Sigmoid colon (tissue), 7 donors: Measurements from ENCODE around the gene PDE4D. TPM values are rescaled to one million over a fixed set of nuclear protein-coding genes. Genes with fewer than 3 reads are reported as not detected.

Experiments used
- DNase-seq: peaks from one replicate; pipeline ENCODE4 v3.0.0-alpha.2; 2019
- H3K27ac ChIP-seq, 4 donors: fragments of 200-600 bp; sonication (generic); one replicate each; pipeline ENCODE4 v1.5.1; 2016 to 2019; ENCODE audit warnings: mild to moderate bottlenecking in 1 of 4
- H3K27me3 ChIP-seq, 3 donors: fragments of 200-600 bp; sonication (generic); one replicate each; pipeline ENCODE4 v1.5.1; 2019; ENCODE audit warnings: mild to moderate bottlenecking in 1 of 3
- H3K36me3 ChIP-seq, 4 donors: fragments of 200-600 bp; sonication (generic); one replicate each; pipeline ENCODE4 v1.5.1; 2016 to 2019
- H3K4me1 ChIP-seq, 4 donors: fragments of 200-600 bp; sonication (generic); one replicate each; pipeline ENCODE4 v1.5.1; 2017 to 2019
- H3K4me3 ChIP-seq, 4 donors: fragments of 200-600 bp; sonication (generic); one replicate each; pipeline ENCODE4 v1.5.1; 2017 to 2019; ENCODE audit warnings: mild to moderate bottlenecking in 2 of 4, moderate library complexity in 1 of 4
- H3K9me3 ChIP-seq, 4 donors: fragments of 200-600 bp in 3 of 4; sonication (generic) in 3 of 4; one replicate each; pipeline versions ENCODE4 v1.5.1 to v1.6.1; 2013 to 2019
- EP300 ChIP-seq, 4 donors: sonication (generic); formaldehyde crosslinking; IDR thresholded peaks; one replicate each; pipeline ENCODE4 v1.6.1; 2017; ENCODE audit warnings: antibody characterized with exemption in 4 of 4
- POLR2A ChIP-seq, 2 donors: fragments of 450-650 bp; IDR thresholded peaks; one replicate each; pipeline ENCODE4 v1.6.1; 2016; ENCODE audit warnings: antibody characterized with exemption in 2 of 2, mild to moderate bottlenecking in 2 of 2, moderate library complexity in 2 of 2
- POLR2AphosphoS5 ChIP-seq, 4 donors: sonication (generic); formaldehyde crosslinking; IDR thresholded peaks; one replicate each; pipeline ENCODE4 v1.6.1; 2017; ENCODE audit warnings: antibody characterized with exemption in 4 of 4
- WGBS, 2 donors: extraction: QIAGEN DNeasy Blood & Tissue Kit; methylation state at CpG; one replicate each; pipeline ENCODE4 v1.1.7; 2013; 5-methylcytosine and 5-hydroxymethylcytosine counted together
- intact Hi-C: fragments of 100-400 bp; cut with DNase I; formaldehyde crosslinking; loops from one replicate; pipeline ENCODE4 v1.15.1; 2023
- polyA plus RNA-seq, 3 donors: library from polyadenylated mRNA; stranded (reverse); fragments of 200-250 nt; gene quantifications; one replicate each; pipeline ENCODE4 v1.2.3, GENCODE V29; 2013
- total RNA-seq, 4 donors: library from RNA; depleted of rRNA; stranded (reverse); fragments of >200 nt; gene quantifications; one replicate each; pipeline ENCODE4 v1.1.0, GENCODE V29; 2016
- TF ChIP-seq, protein P1 (sequence below), 4 experiments: fragments of 450-650 bp in 3 of 4; fragments of 200-600 bp in 1 of 4; IDR thresholded peaks; one replicate each; pipeline ENCODE4 v1.5.1; 2016 to 2019; ENCODE audit warnings: antibody characterized with exemption in 4 of 4, mild to moderate bottlenecking in 3 of 4, moderate library complexity in 2 of 4
- donor health status: healthy with polysubstance abuse.
- donor health status: Bipolar disorder and iron deficiency.
- donor health status: healthy.

Gene PDE4D
- total and polyA plus RNA-seq, 7 donors = 6.0 to 289 (median 169) TPM

DNA sequence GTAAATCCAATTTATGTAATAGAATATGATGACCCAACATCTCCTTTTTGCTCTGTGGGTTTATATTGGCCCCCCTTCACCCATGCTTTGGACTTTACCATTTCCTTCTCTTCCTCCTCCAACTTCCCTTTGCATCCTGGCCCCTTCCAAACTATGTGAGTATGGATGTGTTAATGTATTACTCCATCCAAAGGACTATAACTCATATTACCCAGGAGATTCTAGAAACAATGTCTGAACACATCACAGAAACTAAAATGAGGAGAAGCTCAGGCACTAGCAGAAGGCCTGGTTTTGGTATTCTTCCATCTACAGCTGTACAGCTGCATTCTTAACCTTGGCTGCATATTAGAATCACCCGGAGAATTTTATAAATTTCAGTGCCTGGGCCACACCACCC, 110.7 kb downstream of the PDE4D start:
- DNase-seq = no peak
- TF ChIP-seq POLR2A (IDR thresholded peaks at IDR 0.05) (no peak), EP300 (IDR thresholded peaks at IDR 0.05) (no peak), POLR2AphosphoS5 (IDR thresholded peaks at IDR 0.05) (no peak)
- TF ChIP-seq, protein P1, sequence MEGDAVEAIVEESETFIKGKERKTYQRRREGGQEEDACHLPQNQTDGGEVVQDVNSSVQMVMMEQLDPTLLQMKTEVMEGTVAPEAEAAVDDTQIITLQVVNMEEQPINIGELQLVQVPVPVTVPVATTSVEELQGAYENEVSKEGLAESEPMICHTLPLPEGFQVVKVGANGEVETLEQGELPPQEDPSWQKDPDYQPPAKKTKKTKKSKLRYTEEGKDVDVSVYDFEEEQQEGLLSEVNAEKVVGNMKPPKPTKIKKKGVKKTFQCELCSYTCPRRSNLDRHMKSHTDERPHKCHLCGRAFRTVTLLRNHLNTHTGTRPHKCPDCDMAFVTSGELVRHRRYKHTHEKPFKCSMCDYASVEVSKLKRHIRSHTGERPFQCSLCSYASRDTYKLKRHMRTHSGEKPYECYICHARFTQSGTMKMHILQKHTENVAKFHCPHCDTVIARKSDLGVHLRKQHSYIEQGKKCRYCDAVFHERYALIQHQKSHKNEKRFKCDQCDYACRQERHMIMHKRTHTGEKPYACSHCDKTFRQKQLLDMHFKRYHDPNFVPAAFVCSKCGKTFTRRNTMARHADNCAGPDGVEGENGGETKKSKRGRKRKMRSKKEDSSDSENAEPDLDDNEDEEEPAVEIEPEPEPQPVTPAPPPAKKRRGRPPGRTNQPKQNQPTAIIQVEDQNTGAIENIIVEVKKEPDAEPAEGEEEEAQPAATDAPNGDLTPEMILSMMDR (IDR thresholded peaks at IDR 0.05) = no peak
- 81 to 93% methylated on average over 1 of the region's 1 CpG for WGBS, 2 donors
- no peaks in the 10 kb centered on the region for H3K36me3 ChIP-seq
- H3K27ac ChIP-seq = peak overlapping the region in 3 of 4 donors; percentile 56 to 74 (median 70)
- H3K27me3 ChIP-seq = no peaks in the 10 kb centered on the region
- H3K4me1 ChIP-seq = peaks cover 0 to 51% (median 36%) of the 10 kb centered on the region in 4 donors
- no peaks in the 10 kb centered on the region for H3K9me3 ChIP-seq
- intact Hi-C loops = no loop called here
- H3K4me3 ChIP-seq = no peak overlapping the region

DNA sequence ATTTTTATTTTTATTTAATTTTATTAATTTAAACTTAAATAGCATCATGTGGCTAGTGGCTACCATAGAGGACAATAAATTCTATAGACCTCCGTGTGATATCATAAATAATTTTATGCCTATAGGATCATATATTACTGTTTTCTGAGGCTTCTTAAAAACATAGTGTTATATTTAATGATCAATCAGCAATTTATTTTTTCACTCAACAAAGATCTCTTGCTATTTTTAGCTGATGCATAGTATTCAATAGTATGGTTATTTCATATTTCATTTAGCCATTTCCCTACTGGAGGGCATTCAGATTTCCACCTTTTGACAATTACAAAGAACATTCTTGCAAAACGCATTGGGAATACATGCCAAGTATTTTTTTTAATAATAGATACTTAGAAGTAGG, 114.1 kb downstream of the PDE4D start:
- Histone ChIP-seq H3K4me1 (peaks cover 0 to 38% (median 26%) of the 10 kb centered on the region in 4 donors), H3K36me3 (no peaks in the 10 kb centered on the region), H3K9me3 (no peaks in the 10 kb centered on the region), H3K27ac (no peak overlapping the region), H3K27me3 (no peaks in the 10 kb centered on the region), H3K4me3 (no peak overlapping the region)
- TF ChIP-seq EP300 (IDR thresholded peaks at IDR 0.05) (no peak), POLR2A (IDR thresholded peaks at IDR 0.05) (no peak), POLR2AphosphoS5 (IDR thresholded peaks at IDR 0.05) (no peak)
- TF ChIP-seq, protein P1 (IDR thresholded peaks at IDR 0.05) = no peak
- no peak for DNase-seq
- 86 to 91% methylated on average over 2 of the region's 2 CpGs for WGBS, 2 donors
- intact Hi-C loops = loop anchor here (5.0 kb wide), 1 partner anchor 752 kb away; no protein-coding TSS in a partner anchor

DNA sequence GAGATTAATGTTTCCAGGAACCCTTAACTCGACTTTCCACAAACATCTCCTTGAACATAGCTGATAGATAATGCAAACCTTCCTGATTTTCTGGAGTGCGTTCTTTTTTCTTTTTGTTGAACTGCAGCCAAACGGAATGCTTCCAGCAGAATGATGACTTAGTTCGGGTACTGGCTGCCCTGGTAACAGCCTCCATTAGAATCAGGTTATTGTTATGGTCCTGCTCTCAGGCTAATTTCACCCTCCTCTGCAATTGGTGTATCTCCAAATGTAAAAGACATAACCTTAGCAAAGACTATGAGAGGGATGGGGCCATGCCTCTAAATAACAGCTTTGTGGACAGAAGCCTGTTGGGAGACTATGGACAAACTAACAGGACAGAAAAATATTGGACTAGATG, 116.5 kb downstream of the PDE4D start:
- DNase-seq = no peak
- Histone ChIP-seq H3K36me3 (no peaks in the 10 kb centered on the region), H3K4me1 (peaks cover 0 to 27% (median 14%) of the 10 kb centered on the region in 4 donors), H3K27ac (peak overlapping the region in 3 of 4 donors; percentile 63 to 69 (median 65)), H3K27me3 (no peaks in the 10 kb centered on the region), H3K4me3 (no peak overlapping the region), H3K9me3 (no peaks in the 10 kb centered on the region)
- WGBS, 2 donors = 79 to 81% methylated on average over 4 of the region's 4 CpGs
- peak in 1 of 4 donors; percentile 32 for TF ChIP-seq POLR2AphosphoS5 (IDR thresholded peaks at IDR 0.05)
- TF ChIP-seq, protein P1 (IDR thresholded peaks at IDR 0.05) = no peak
- intact Hi-C loops = loop anchor here (5.0 kb wide), 1 partner anchor 750 kb away; no protein-coding TSS in a partner anchor

DNA sequence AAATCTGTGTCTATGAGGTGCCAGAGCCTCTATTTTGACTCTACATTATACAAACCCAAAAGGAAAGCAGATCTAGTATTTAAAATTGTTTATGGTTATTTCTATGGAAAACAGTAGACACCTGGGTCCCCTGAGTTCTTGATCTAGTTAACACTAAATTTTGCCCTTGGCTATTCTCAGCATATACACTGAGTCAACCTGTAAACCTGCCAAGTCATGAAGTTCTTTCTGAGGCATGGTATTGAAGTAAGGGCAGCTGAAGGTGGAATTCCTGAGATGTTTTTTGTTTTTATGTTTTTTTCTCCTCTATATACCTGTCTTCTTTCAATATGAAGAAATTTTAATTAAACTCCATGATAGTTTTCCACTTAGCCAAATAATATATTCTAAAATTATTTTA, 120.2 kb downstream of the PDE4D start:
- H3K9me3 ChIP-seq = no peaks in the 10 kb centered on the region
- DNase-seq = no peak
- no peak overlapping the region for H3K4me3 ChIP-seq
- no peaks in the 10 kb centered on the region for H3K27me3 ChIP-seq
- no peaks in the 10 kb centered on the region for H3K36me3 ChIP-seq
- TF ChIP-seq EP300 (IDR thresholded peaks at IDR 0.05) (no peak), POLR2AphosphoS5 (IDR thresholded peaks at IDR 0.05) (no peak), POLR2A (IDR thresholded peaks at IDR 0.05) (no peak)
- TF ChIP-seq, protein P1 (IDR thresholded peaks at IDR 0.05) = no peak
- H3K27ac ChIP-seq = peak overlapping the region in 2 of 4 donors; percentile 15 to 46
- peaks cover 0 to 44% (median 27%) of the 10 kb centered on the region in 4 donors for H3K4me1 ChIP-seq
- intact Hi-C loops = no loop called here

DNA sequence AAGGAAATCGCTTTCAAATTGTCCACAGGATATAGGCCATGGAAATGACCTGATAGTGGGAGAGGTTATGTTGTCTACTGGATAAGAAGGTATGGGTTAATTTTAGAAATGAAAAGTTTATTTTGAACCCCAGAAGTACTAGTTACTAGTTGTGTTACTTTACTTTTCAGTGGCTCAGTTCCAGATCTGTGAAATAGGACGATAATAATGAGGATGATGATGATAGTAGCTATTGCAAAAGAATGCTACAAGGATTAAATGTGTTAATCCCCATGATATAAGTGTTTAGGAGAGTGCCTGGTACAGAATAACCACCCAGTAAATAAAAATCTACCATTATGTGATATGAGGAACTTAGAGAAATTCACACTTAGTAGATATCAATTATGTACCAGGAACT, 120.8 kb downstream of the PDE4D start:
- intact Hi-C loops = no loop called here
- no peak for TF ChIP-seq POLR2AphosphoS5 (IDR thresholded peaks at IDR 0.05)
- TF ChIP-seq EP300 (IDR thresholded peaks at IDR 0.05) = no peak
- TF ChIP-seq, protein P1 (IDR thresholded peaks at IDR 0.05) = no peak
- TF ChIP-seq POLR2A (IDR thresholded peaks at IDR 0.05) = no peak
- Histone ChIP-seq H3K9me3 (no peaks in the 10 kb centered on the region), H3K27ac (peak overlapping the region in 2 of 4 donors; percentile 15 to 46), H3K27me3 (no peaks in the 10 kb centered on the region), H3K36me3 (no peaks in the 10 kb centered on the region), H3K4me1 (peaks cover 0 to 44% (median 27%) of the 10 kb centered on the region in 4 donors), H3K4me3 (no peak overlapping the region)
- no peak for DNase-seq
- WGBS, 2 donors = 83 to 85% methylated on average over 2 of the region's 2 CpGs
